Skeletal muscle cell (primary cell): ENCODE results near the gene SULT1A2.
"Not testable (repeated sequence)": the region's sequence is repeated elsewhere in the genome, so short reads cannot be mapped to it uniquely, and the experiment has no call there.

Experiments used
- DNase-seq: peaks from one replicate; pipeline ENCODE4 v3.0.0-alpha.2; 2010; ENCODE audit warnings: low read depth
- H3K4me3 ChIP-seq: 2 replicates; pipeline ENCODE4 v1.5.1; 2011; ENCODE audit warnings: low read depth, mild to moderate bottlenecking, control low read depth, low read length, moderate library complexity

The SULT1A2 gene

DNA sequence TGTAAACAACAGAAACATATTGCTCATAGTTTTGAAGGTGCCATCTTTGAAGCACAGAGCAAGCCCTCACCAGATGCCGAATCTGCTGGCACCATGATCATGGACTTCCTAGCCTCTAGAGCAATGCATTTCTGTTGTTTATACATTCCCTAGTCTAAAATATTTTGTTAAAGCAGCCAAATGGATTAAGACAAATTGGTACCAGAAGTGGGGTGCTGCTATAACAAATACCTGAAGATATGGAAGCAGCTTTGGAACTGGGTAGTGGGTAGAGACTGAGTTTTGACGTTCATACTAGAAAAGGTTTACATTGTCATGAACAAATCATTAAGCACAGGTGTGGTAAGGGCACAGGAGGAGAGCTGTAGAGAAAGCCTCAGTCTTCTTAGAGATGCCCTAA lies 29.6 kb downstream of the SULT1A2 start:
- no peak for DNase-seq

DNA sequence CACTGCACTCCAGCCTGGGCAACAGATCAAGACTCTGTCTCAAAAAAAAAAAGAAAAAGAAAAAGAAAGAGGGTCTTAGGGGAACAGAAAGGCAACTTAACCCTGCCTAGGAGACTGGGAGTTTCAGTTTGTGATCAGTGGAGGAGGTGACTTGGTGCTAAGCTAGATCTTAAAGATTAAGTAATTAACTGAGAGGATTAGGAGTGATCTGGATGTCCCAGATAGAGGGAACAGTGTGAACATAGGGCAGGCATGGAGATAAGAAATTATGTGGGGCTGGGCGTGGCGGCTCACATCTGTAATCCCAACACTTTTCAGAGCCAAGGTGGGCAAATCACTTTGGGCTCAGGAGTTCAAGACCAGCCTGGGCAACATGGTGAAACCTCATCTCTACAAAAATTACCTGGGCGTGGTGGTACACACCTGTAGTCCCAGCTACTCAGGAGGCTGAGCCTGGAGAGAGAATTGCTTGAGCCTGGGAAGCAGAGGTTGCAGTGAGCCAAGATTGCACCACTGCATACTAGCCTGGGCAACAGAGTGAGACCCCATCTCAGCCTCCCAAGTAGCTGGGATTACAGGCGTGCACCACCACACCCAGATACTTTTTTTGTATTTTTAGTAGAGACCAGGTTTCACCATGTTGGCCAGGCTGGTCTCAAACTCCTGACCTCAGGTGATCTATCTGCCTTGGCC lies 30.5 kb downstream of the SULT1A2 start:
- not testable (repeated sequence) for H3K4me3 ChIP-seq, DNase-seq

More for the DNA sequence above, 29.6 kb downstream of the SULT1A2 start:
- H3K4me3 ChIP-seq: no peak overlapping the region

DNA sequence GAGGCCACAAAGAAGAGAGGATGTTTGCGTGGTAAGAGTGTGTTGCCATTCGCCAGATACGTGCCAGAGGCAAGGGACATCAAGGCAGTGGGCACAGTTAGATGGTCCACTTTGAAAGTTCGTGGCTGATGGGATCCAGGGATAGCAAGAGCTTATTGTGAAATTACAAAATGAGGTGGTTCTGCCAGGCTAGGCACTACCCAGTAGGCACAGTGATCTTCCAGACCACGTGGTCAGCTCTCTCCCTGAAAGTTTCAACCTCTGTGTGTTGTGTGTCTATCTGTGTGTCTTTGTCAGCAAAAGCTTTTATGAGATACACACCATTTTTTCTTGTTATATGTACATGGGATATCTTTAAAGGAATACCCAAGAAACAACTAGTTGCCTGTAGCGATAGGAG lies 33.6 kb downstream of the SULT1A2 start:
- no peak overlapping the region for H3K4me3 ChIP-seq
- no peak for DNase-seq

DNA sequence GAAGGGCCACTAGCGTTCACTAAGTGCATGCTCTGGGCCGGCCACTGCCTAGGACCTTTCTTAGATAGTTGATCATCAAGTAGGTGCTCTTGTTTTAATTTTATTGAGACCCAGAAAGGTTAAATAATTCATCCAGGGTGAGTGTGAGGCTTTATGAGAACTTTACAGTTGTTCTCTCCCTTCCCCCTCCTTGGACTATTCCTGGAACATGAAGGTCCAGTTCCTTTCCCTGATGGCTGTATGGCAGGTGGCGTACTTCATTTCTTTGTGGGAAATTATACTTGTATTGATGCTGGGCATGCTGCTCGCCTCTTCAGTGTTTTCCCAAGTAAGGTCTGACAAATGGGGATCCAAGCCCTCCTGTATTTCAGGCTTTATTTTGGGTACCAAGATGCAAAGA lies 34.7 kb downstream of the SULT1A2 start:
- DNase-seq: no peak
- no peak overlapping the region for H3K4me3 ChIP-seq

DNA sequence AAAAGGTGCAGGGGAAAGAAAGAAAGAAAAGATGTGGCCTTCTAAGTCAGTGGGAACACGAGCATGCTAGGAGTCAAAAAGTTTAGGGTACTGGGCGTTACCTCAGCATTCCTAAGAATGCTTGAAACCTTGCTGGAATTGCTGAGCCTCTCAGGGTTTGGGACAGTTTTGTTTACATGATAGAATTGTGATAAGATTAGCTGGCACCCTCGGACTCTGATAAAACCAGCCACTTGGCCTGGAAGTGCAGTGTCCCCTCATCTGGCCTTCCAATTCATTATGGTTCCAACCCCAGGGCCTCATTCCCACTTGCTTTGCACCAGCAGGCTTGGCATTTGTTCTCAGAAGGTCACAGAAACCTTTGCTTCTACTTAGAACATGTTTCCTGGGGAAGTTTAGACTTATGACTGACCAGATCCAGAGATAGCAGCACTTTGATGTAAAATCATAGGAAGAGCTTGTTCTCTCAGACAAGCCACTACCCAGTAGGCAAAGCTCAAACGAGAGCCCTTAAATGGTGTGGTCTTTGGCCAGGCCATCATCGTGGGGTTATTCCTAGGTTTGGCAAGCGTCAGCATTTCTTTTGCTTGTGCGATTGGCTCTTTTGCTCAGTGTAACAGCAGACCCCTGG lies 35.2 kb downstream of the SULT1A2 start:
- no peak overlapping the region for H3K4me3 ChIP-seq
- no peak for DNase-seq

DNA sequence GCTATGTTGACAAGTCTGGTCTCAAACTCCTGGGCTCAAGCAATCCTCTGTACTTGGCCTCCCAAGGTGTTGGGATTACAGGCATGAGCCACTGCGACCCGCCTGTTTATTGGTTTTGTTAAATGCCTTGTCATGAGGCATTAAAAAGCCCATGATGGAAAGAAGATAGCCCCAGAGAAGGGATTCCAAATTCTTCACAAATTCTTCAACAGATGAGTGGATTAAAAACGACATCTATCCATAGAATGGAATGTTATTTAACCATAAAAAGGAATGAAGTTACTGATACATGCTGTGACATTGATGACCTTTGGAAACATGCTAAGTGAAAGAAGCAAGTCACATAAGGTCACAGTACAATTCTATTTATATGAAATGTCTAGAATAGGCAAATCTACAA lies 38.4 kb downstream of the SULT1A2 start:
- no peak overlapping the region for H3K4me3 ChIP-seq
- no peak for DNase-seq

DNA sequence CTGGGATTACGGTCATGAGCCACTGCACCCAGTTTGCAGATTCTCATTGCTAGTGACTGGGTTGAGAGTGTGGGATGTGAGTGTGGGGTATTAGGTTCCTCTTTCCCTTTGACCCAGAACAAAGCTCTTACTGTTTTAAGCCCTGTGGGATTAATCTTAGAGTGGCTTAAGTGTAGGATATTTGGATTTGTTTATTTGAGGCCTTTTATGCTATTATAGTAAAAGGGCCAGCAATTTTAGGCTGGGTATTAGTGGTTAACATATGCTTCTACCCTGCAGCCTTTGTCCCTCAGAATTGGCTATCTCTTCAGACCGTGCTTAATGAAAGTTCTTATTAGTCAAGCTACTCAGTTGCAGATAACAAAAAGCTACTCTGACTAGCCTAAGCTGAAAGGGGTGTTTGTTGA lies 39.9 kb downstream of the SULT1A2 start:
- DNase-seq: no peak
- no peak overlapping the region for H3K4me3 ChIP-seq

DNA sequence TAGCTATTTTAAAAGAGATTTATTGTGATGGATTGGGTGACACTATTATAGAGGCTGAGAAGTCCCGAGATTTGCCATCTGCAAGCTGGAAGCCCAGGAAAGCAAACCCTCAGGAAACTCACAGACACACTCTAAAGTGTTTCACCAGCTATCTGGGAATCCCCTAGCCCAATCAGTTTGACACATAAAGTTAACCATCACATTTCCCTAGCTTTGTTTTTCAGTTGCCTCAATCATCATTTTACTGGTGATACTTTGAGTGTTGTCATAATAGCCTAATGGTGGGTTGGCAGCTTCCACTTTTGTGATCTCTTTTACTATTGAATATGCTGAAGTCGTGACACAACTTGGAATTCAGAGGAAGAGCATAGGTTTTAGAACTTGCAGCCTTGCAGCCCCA lies 41.3 kb downstream of the SULT1A2 start:
- DNase-seq: no peak
- H3K4me3 ChIP-seq: no peak overlapping the region

DNA sequence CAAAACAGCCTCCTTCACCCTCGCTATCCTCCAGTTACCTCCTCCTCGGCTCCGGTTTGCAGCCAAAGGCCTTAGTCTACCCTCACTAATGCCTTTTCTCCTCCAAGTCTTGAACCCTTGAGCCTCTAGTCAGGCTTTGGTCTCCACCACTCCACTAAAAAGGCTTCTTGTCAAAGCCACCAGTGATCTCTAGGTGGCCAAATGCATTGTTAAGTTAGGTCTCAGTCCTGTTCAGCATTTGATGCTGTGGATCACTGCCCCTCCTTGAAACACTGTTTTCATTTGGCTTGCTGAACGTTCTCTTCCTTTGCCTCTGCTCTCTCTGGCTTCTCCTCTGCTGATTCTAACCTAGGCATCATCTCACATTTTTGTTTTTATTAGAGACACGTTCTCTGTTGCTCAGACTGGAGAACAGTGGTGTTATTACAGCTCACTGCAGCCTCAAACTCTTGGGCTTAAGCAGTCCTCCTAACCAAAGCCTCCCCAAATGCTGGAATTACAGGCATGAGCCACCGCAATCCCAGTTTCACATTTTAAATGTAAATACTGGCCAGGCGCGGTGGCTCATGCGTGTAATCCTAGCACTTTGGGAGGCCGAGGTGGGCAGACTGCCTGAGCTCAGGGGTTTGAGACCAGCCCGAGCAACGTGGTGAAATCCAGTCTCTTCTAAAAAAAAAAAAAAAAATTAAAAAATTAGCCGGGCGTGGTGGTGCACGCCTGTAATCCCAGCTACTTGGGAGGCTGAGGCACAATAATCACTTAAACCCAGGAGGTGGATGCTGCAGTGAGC lies 42.0 kb downstream of the SULT1A2 start:
- DNase-seq: no peak

DNA sequence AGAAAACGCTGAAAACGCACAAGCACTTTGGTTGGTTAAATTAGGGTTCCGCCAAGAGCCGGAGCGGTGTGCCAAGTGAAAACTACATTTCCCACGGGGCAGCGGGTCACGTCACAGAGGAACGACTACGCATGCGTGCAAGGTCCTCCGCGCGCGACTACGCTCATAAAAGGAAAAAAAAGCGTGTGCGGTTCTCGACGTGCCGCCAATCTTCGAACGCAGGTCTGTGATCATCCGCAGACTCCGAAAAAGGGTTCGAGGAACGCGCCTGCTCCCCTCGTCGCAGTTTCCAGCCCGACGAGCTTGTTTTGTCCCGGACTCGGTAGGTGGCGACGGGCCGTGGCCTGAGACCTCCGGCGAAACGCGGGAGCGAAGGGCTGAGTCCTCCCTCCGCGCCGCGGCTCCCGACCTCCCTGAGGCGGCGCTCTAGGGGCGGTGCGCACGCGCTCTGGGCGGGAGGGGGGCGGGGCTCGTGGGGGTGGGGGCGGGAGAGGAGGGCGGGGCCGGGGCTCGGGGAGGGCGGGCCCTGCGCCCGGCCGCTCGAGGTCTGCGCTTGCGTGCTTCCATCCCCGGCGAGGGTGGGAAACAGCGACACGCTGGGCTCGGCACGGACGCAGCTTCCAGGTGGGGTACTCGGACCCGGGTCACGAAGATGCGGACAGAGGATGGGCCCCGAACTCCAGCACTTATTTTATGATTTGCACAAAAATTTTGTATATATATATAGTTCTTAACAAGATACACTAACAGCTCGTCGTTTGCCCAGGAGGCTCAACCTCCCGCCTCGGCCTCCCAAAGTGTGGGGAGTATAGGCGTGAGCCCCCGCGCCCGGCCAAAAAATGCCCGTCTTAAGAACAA lies 42.8 kb downstream of the SULT1A2 start, which contains the start of gene SGF29:
Gene SGF29, plus strand, starts transcription at position 145 of the 858 bp plus-strand sequence. CDS start 27,150 bp downstream, outside the sequence.
- DNase-seq: peak; percentile 73
- peak within 1 kb of the TSS; percentile 65 for H3K4me3 ChIP-seq

More for the DNA sequence above, 42.0 kb downstream of the SULT1A2 start:
- peak overlapping the region; percentile 65 for H3K4me3 ChIP-seq

DNA sequence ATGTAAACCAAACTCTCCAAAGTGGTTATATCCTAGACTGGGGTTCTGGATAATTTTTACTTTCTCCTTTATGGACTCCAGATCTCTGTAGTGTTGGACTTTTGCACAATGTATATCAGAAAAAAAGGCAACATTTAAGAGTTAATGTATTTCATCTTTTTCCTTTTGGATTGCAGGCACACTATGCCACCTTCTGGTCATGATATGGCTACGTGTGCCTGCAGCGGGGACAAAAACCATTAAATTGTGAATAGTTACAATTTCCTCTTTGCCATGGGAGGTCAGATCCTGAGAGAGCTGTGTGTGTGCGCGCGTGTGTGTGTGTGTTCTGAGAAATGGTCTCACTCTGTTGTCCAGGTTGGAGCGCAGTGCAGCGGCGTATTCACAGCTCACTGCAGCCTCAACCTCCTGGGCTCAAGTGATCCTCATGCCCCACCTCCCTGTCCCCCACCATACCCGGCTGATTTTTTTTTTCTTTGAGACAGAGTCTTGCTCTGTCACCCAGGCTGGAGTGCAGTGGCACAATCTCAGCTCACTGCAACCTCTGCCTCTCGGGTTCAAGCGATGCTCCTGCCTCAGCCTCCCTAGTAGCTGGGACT lies 47.5 kb downstream of the SULT1A2 start:
- no peak for DNase-seq
- no peak overlapping the region for H3K4me3 ChIP-seq

DNA sequence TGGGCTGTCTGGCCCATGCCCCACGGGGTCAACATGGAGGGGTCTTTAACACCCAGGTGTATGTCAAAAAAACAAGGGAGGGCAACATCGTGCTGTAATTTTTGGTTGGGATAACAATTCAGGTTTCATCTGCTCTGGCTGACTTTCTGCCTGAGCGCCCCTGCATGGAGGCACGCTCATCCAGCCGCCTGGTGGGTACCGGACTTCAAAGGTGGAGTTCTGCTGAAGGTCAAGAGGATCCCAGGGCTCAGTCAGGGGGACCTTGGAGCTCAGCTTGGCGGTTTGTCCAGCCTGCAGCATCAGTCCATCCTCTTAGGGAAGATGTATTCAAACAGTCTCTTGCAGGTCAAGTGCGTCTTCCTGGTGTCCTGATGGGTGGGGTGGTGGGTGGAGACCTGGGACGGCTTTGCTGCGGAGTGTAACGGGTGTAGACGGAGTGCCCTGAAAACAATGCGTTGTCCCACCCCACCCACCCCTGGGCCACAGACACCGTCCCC lies 48.5 kb downstream of the SULT1A2 start:
- H3K4me3 ChIP-seq: no peak overlapping the region
- DNase-seq: no peak

DNA sequence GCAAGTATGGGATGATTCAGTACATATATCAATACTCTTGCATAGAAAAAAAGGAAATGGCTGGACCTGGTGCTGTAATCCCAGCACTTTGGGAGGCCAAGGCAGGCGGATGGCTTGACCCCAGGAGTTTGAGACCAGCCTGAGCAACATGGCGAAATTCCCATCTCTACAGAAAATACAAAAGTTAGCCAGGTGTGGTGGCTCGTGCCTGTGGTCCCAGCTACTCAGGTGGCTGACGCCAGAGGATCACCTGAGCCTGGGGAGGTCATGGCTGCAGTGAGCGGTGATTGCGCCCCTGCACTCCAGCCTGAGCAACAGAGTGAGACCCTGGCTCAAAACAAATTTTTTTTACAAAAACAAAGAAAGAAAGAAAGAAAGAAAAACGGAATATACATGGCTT lies 50.2 kb downstream of the SULT1A2 start:
- DNase-seq: no peak
- no peak overlapping the region for H3K4me3 ChIP-seq

DNA sequence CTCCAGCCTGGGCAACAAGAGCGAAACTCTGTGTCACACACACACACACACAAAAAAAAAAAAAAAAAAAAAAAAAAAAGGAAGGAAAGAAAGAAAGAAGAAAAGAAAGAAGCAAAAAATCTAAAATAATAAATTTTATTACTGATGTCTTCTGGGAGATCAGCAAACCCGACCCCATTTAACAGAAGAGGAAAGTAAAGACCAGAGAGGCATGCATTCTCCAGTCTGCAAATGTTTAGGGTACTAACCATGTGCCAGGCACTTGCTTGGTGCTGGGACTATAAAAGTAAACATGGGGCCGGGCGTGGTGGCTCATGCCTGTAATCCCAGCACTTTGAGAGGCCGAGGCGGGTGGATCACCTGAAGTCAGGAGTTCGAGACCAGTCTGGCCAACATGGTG lies 50.9 kb downstream of the SULT1A2 start:
- not testable (repeated sequence) for DNase-seq

DNA sequence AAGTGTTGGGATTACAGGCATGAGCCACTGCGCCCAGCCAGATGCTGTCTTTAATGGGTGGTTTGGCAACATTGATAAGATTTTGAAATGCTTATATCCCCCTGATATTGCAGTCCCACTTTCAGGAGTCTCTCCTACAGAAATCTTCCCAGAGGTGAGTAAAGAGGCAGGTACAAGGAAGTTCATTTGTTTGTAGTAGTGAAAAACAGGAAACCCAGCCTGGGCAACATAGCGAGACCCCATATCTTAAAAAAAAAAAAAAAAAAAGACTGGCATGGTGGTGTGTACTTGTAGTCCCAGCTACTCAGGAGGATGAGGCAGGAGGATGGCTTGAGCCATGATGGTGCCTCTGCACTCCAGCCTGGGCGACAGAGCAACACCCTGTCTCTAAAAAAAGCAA lies 51.9 kb downstream of the SULT1A2 start:
- no peak for DNase-seq
- H3K4me3 ChIP-seq: no peak overlapping the region

More for the DNA sequence above, 50.9 kb downstream of the SULT1A2 start:
- H3K4me3 ChIP-seq: not testable (repeated sequence)

DNA sequence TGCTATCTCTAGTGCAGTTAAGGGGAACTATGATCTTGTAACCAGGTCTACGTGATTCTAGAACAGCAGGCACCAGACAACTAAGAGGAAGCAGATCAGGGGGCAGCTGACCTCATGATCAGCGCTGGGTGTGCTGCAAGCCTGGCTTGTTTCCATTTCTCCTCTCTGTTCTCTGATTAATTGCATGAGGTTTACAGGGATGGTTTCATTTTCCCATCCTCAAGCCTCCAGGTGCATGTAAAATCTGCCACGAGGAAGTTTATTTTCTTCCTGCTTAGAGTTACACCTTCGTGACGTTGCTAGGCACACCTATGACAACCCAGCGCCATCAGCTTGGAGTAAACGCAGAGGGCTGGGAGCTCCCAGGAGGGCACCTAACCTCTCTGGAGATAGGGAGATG lies 53.8 kb downstream of the SULT1A2 start:
- no peak overlapping the region for H3K4me3 ChIP-seq
- DNase-seq: no peak

DNA sequence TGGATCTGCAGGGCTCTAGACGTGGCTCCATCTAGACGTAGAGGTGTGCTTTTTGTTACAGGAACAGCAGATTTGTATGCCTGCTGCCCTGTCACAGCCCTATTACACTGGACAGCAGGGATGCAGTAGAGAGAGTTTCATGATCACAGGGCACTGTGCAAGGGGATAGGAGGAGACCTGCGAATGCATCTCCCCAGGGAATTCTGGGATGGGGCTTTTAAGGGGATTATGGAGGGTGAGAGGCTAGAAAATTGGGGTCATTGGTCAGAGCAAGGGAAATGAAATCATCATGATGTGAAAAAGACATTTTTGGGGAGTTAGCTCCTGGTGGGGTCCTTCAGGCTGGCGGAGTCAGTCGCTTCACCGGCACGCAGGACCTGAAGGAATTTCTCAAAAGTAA lies 54.2 kb downstream of the SULT1A2 start:
- H3K4me3 ChIP-seq: no peak overlapping the region
- DNase-seq: no peak
